ENCODE data around the gene RPUSD1. TPM values are rescaled to one million over a fixed set of nuclear protein-coding genes. Genes with fewer than 3 reads are reported as not detected.

RPUSD1 gene
- total RNA-seq, 1 experiment from 2014 or later, result 59.9 TPM

- H3K9me3 ChIP-seq (ENCODE audit: control insufficient read depth in 1 of 2, insufficient read depth in 1 of 2, low read depth in 1 of 2, low read length in 2 of 2), result no peaks in the 10 kb centered on the region
- peak overlapping the region; percentile 84 to 90 for H3K4me3 ChIP-seq (replicated peaks in 1 of 2; ENCODE audit: low read depth in 1 of 2, low read length in 2 of 2)
- BruUV-seq (replicated peaks), result no TSS peak
- no peak overlapping the region for H2AFZ ChIP-seq (ENCODE audit: low read depth, low read length, poor library complexity, severe bottlenecking)
- POLR2A ChIA-PET, result interaction anchor here (0.7 to 1.4 kb wide), 3 partner anchors 12 to 19 kb away, joined by 3 to 5 read pairs (median 4); partner anchors contain the start of gene ANTKMT
- no peaks in the 10 kb centered on the region for H3K27me3 ChIP-seq (ENCODE audit: insufficient read depth, low read length)
- peak overlapping the region; percentile 62 for H3K27ac ChIP-seq (ENCODE audit: low read depth, low read length)
- DNase-seq (ENCODE audit: low read depth, low spot score) (no peak), ATAC-seq (peak; percentile 20; the same call in 1 of the 2 replicates)
- no peaks in the 10 kb centered on the region for H3K9me2 ChIP-seq (ENCODE audit: insufficient read depth)
- peaks cover 12% of the 10 kb centered on the region; the same call in 1 of the 2 replicates for H3K79me2 ChIP-seq (ENCODE audit: insufficient read depth, low read length)
- H4K20me1 ChIP-seq (ENCODE audit: insufficient read depth), result no peaks in the 10 kb centered on the region
- TF ChIP-seq JUND (IDR thresholded peaks at IDR 0.05), result no peak
- TF ChIP-seq TCF7L2 (IDR thresholded peaks at IDR 0.05; ENCODE audit: borderline replicate concordance, extremely low read depth, insufficient read depth, insufficient read length), result no peak
- no peak for TF ChIP-seq SIN3A (IDR thresholded peaks at IDR 0.05; ENCODE audit: low read depth)
- no peak for TF ChIP-seq SP1 (IDR thresholded peaks at IDR 0.05; ENCODE audit: low read depth)
- no peak for TF ChIP-seq RAD21 (IDR thresholded peaks at IDR 0.05; ENCODE audit: low read depth)
- no peak for TF ChIP-seq SRF (IDR thresholded peaks at IDR 0.05; ENCODE audit: low read depth)
- TF ChIP-seq POLR2A (IDR thresholded peaks at IDR 0.05; ENCODE audit: borderline replicate concordance, extremely low read depth, insufficient read depth, insufficient read length), result no peak
- no peak for TF ChIP-seq FOSL1 (IDR thresholded peaks at IDR 0.05; ENCODE audit: low read depth)
- TF ChIP-seq YY1 (IDR thresholded peaks at IDR 0.05; ENCODE audit: extremely low read depth, insufficient replicate concordance, low read depth, low read length), result no peak
- TF ChIP-seq EGR1 (IDR thresholded peaks at IDR 0.05; ENCODE audit: low read depth), result no peak
- peak overlapping the region; percentile 95 for H3K4me2 ChIP-seq (ENCODE audit: low read length)
- peak overlapping the region; percentile 90 for H3K9ac ChIP-seq (ENCODE audit: low read length)
- CTCF ChIA-PET, result interaction anchor here (1.4 to 2.2 kb wide), 2 partner anchors 11 kb away, joined by 7 to 9 read pairs; no protein-coding TSS in a partner anchor
- intact Hi-C loops (cut with micrococcal nuclease), result no loop called here
- H3K36me3 ChIP-seq (ENCODE audit: control insufficient read depth in 1 of 2, insufficient read depth in 2 of 2, low read length in 2 of 2), result peaks cover 6 to 14% of the 10 kb centered on the region in 2 experiments
- RAD21 ChIA-PET (ENCODE audit: low non-redundant PET in 1 of 2, low total read pairs in 2 of 2, uncharacterized antibody in 2 of 2, unreplicated experiment in 2 of 2), result interaction anchor here in 1 of 2 experiments (1.4 kb wide), 1 partner anchor 21 kb away, joined by 5 read pairs; the partner anchor contains the start of gene MSLN
- H3K4me1 ChIP-seq (ENCODE audit: control insufficient read depth in 1 of 2, insufficient read depth in 2 of 2, low read length in 2 of 2), result peaks cover 8 to 21% of the 10 kb centered on the region in 2 experiments
Observed at GRCh38 chr16:739560-740458, 48.4 kb downstream of the RPUSD1 start.

All from HCT116 (cell line).